Kidney (tissue), 14 donors: ENCODE results near the gene MGAT4A. TPM values are rescaled to one million over a fixed set of nuclear protein-coding genes. Genes with fewer than 3 reads are reported as not detected.

Experiments
- DNase-seq, 5 donors: peaks; one replicate each; pipeline ENCODE4 v3.0.0-alpha.2; 2013 to 2020
- FAIRE-seq: peaks from 2 replicates; lab custom pipeline; 2012; peaks lifted over from hg19 to GRCh38; lab: Jason Lieb, UNC
- H3K27ac ChIP-seq, 2 donors: one replicate each; pipeline ENCODE4 v1.7.0; 2013; ENCODE audit warnings: low read depth in 2 of 2, low read length in 2 of 2, inconsistent platforms in 1 of 2
- H3K27me3 ChIP-seq: one replicate; pipeline ENCODE4 v1.7.1; 2013; ENCODE audit warnings: low read length, inconsistent platforms; ENCODE audit not compliant: control insufficient read depth, insufficient read depth
- H3K36me3 ChIP-seq, 3 donors: one replicate each; pipeline versions ENCODE4 v1.7.0 to v1.7.1; 2013; ENCODE audit warnings: low read length in 3 of 3, control low read depth in 1 of 3, inconsistent platforms in 1 of 3; ENCODE audit not compliant: insufficient read depth in 3 of 3, control insufficient read depth in 2 of 3
- H3K4me1 ChIP-seq, 3 donors: one replicate each; pipeline versions ENCODE4 v1.7.0 to v1.7.1; 2013; ENCODE audit warnings: low read length in 3 of 3, inconsistent platforms in 1 of 3, low read depth in 1 of 3; ENCODE audit not compliant: control insufficient read depth in 2 of 3, insufficient read depth in 2 of 3
- H3K4me3 ChIP-seq, 3 donors: one replicate each; pipeline versions ENCODE4 v1.7.0 to v1.8.1; 2013; ENCODE audit warnings: low read length in 3 of 3, control low read depth in 1 of 3, inconsistent platforms in 1 of 3
- H3K9ac ChIP-seq, 3 donors: one replicate each; pipeline versions ENCODE4 v1.7.0 to v1.7.1; 2013; ENCODE audit warnings: low read length in 3 of 3, control low read depth in 1 of 3, inconsistent platforms in 1 of 3
- H3K9me3 ChIP-seq, 3 donors: one replicate each; pipeline versions ENCODE4 v1.7.0 to v1.7.1; 2013; ENCODE audit warnings: low read length in 3 of 3, control low read depth in 1 of 3, inconsistent platforms in 1 of 3; ENCODE audit not compliant: control insufficient read depth in 2 of 3, insufficient read depth in 1 of 3
- CTCF ChIP-seq: IDR thresholded peaks from 3 replicates; pipeline ENCODE4 v1.5.1; 2012; ENCODE audit warnings: mild to moderate bottlenecking, moderate library complexity, borderline replicate concordance; ENCODE audit not compliant: insufficient read depth; ENCODE audit errors: extremely low read depth
- intact Hi-C: fragments of 100-400 bp; cut with DNase I; formaldehyde crosslinking; loops from one replicate; pipeline ENCODE4 v1.11.1; 2022
- polyA plus RNA-seq: library from polyadenylated mRNA; stranded (reverse); fragments of 350-450 nt; fragmentation: Illumina TruSeq; extraction: RNeasy Lipid Tissue Mini Kit (QIAGEN cat#74804); gene quantifications from one replicate; pipeline ENCODE4 v1.2.3, GENCODE V29; 2014; ENCODE audit warnings: low read depth, low replicate concordance; ENCODE audit not compliant: insufficient read depth
- total RNA-seq: library from RNA; stranded (reverse); fragmentation: NEBNext Ultra II Directional; extraction: Animal tissue kit (Norgen Biotek cat#: 25700); gene quantifications from one replicate; pipeline ENCODE4 v1.2.1, GENCODE V29; 2021
- donor health status: control.
- donor health status: control.
- donor health status: control.
- donor health status: control.
- donor health status: control.
- donor health status: DM: yes; HTN: yes; CAD: no.
- donor health status: Normal renal cell carcinoma (clear cell type).

The MGAT4A gene
- total and polyA plus RNA-seq, 2 donors from 2014 or later = 23.5 to 101 TPM

- H3K9ac ChIP-seq = no peak overlapping the region
- intact Hi-C loops = no loop called here
- no peaks in the 10 kb centered on the region for H3K27me3 ChIP-seq
- peaks cover 3 to 10% (median 5%) of the 10 kb centered on the region in 3 donors for H3K36me3 ChIP-seq
- DNase-seq (no peak), FAIRE-seq (no peak)
- H3K27ac ChIP-seq = no peak overlapping the region
- H3K4me3 ChIP-seq = no peak overlapping the region
- no peaks in the 10 kb centered on the region for H3K4me1 ChIP-seq
- no peaks in the 10 kb centered on the region for H3K9me3 ChIP-seq
- TF ChIP-seq CTCF = no peak
Observed at GRCh38 chr2:98578231-98578630, 152.7 kb downstream of the MGAT4A start.

GRCh38 chr2:98577313-98577712 is 153.6 kb downstream of the MGAT4A start:
- no peak for TF ChIP-seq CTCF
- peaks cover 0 to 5% (median 4%) of the 10 kb centered on the region in 3 donors for H3K36me3 ChIP-seq

GRCh38 chr2:98576666-98577312 is 154.1 kb downstream of the MGAT4A start:
- Histone ChIP-seq H3K9me3 (no peaks in the 10 kb centered on the region), H3K27me3 (no peaks in the 10 kb centered on the region), H3K36me3 (peaks cover 0 to 5% (median 0%) of the 10 kb centered on the region in 3 donors), H3K4me3 (no peak overlapping the region), H3K27ac (no peak overlapping the region), H3K9ac (no peak overlapping the region), H3K4me1 (no peaks in the 10 kb centered on the region)
- DNase-seq (no peak), FAIRE-seq (no peak)
- intact Hi-C loops = no loop called here
- TF ChIP-seq CTCF = no peak

More at GRCh38 chr2:98577313-98577712, 153.6 kb downstream of the MGAT4A start:
- Histone ChIP-seq H3K9ac (no peak overlapping the region), H3K4me1 (no peaks in the 10 kb centered on the region), H3K4me3 (no peak overlapping the region), H3K27ac (no peak overlapping the region), H3K9me3 (no peaks in the 10 kb centered on the region), H3K27me3 (no peaks in the 10 kb centered on the region)
- intact Hi-C loops = no loop called here
- FAIRE-seq (no peak), DNase-seq (no peak)
